GM18867 (cell line): ENCODE results near the gene MSH3.
"Not testable (repeated sequence)": the region's sequence is repeated elsewhere in the genome, so short reads cannot be mapped to it uniquely, and the experiment has no call there.

Source experiments
- ATAC-seq: cut with Tn5 transposase; IDR thresholded peaks from one replicate; pipeline ENCODE4 v1.9.1; 2021; ENCODE audit warnings: mild to moderate bottlenecking, moderate library complexity; ENCODE audit not compliant: unreplicated experiment

The MSH3 gene

DNA sequence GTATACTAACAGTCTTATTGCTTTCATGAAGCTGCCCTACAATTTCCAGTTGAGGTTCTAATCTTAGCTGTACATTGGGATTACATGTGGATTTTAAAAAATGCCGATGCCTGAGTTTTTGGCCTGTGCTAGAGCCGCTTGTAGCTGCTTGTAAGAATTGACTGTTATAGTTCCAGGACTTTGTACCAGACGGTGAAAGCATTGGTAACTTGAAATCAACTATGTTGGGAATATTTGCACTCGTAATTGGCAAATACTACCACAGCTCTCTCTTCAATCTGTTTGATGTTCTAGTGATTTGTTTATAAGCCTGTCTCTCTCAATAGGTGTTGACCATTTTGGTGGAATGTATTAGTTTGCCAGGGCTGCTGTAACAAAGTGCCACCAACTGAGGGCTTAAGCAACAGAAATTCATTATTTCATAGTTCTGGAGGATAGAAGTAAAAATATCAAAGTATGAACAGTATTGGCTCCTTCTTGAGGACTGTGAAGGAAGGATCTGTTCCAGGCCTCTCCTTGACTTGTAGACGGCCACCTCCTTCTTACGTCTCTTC is 50.8 kb downstream of the MSH3 start:
- no peak for ATAC-seq

DNA sequence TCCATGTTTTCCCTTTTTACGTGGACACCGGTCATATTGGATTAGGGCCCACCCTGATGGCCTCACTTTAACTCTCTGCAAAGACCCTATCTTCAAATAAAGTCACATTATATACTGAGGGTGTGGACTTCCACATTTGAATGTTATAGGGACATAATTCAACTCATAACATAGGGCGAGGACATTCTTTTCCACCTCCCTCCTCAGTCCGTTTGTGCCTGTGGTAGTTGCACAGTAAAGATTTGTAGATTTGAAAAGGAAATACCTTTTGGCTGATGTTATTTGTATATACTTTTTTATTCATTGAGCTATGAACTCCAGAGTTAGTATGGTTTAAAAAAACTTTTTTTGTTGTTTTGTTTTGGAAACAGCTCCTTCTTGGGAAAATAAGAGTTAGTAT is 51.3 kb downstream of the MSH3 start:
- ATAC-seq, result no peak

DNA sequence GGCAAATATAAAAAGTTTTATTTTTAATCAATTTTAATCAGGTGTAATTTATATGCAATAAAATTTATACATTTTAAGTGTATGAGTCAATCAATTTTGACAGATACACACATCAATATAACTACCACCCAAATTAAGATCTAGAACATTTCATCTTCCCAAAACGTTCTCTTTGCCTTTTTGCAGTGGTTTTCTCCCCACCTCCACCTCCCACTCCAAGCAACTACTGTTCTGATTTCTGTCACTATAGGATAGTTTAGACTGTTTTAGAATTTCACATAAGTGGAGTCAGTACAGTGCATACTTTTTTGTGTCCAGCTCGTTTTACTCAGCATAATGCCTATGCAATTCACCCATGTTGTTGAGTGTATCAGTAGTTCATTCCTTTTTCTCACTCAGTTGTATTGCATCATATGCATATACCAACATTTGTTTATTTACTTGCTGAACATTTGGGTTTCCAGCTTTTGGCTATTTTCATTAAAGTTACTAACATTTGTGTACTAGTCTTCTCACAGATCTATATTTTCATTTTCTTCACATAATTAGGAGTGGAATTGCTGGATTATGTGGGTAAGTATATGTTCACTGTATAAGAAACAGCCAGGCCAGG is 52.5 kb downstream of the MSH3 start:
- ATAC-seq, result no peak

DNA sequence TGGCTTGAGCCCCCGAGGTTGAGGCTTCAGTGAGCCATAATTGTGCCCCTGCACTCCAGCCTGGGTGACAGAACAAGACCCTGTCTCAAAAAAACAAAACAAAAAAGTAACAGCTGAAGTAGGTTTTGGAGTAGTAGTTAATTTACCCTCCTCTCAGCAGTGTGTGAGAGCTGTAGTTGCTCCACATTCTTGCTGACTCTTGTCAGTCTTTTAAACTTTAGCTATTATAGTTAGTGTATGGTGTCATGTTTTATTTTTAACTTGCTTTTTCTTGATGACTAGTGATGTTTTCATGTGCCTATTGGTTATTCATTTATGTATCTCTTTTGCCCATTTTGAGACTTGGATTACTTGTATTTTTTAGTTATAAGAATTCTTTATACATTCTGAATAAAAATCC is 53.2 kb downstream of the MSH3 start:
- ATAC-seq, result no peak

DNA sequence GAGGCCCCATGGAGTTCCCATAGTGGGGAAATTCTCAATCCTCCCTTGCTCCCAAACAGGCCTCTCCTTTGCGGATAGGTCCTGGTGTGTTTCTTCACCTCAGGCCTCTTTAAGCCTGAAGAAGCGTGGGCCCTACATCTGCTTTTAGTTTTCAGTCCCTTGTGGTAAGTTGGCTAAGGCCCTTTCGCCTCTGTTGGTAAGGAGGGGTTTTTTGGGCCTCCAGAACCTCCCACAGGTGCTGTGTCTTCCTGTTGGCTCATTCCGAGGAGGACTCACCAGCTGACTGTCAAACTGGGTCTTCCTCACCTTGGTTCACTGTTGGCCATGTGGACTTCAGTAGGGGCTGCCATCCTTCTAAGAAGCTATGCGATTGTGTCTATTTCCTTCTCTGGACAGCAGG is 56.8 kb downstream of the MSH3 start:
- ATAC-seq, result no peak

DNA sequence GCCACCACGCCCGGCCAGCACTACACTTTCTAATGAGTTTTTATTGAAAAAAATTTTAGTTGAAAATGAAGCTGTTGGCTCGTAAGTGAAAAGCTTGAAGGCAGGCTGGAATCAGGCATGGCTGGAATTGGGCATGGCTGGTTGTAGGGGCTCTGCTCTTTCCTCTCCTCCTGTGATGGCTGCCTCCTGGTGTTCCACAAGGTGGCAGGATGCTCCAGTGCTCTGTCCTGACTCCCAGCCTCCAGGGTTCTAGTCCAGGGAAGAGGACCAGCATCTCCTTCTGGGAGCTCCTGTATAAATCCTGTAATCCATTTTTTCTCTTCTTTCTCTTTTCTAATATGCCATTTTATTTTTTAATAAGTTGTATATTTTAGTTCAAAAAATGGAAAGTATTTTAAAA is 57.5 kb downstream of the MSH3 start:
- no peak for ATAC-seq

DNA sequence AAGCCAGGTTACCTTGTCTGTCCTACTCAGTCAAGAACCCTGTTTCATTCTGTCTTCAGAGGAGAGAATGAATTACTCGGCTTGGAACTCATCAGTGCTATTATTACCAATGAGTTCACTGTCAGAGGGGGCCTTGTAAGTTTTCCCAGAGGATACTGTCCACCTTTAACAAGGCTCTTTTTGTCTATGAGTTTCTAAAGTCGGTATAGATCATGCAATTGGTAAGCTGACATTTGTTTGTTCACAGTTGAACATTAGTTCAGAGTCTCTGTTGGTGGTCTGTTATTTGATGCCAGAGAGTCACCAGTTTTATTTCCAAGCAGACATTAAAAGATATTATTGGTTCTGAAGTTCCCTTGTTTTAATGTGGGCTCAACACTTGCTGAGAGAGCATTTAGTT is 58.5 kb downstream of the MSH3 start:
- ATAC-seq, result no peak

DNA sequence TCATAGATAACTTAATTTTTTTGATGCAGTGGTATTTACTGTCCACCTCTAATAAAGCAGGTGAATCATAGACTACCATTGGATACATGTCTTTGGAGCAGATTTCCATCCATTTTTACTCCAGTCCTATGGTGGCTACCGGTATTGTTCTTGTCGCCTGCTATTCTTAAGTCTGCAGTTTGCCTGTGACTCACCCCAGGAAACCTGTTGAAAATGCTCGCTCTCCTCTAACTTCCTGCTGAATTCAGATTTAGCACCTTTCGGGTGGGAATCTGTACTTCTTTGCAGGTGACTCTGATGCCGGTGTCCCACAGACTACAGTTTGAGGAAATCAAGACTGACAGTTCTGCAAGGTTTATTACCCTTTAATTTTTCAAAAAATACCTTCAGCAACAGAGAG is 59.2 kb downstream of the MSH3 start:
- no peak for ATAC-seq

DNA sequence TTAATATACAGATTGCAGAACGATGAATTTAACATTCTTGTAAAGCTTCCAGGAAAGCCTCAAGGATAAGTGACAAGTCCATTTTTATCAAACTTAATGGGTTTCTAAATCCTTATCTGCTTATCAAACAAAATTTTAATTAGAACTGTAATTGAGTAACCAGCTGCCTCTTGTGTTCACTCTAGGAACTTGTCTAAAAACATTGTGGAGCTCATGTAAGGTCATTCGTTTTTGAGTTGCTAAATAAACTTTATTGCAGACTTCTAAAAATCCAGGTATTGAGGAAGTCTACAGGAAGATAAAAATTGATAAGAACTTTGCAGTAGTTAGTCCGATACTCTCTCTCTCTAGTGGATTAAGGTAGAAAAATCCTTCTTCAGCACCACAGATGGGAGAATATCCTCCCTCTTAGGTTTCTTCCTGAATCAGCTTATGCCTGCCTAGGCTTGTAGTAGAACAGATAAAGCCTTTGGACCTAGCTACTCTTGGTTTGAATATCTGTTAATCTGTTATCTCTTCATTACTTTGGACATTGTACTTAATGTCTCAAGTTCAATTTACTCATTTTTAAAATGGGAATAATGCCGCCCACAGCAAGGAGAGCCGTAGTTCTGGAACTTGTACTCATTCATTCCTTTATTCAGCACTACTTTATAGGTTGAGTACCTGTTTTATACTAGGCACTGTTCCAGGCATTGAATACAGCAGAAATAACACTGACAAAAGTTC is 60.3 kb downstream of the MSH3 start:
- ATAC-seq, result no peak

DNA sequence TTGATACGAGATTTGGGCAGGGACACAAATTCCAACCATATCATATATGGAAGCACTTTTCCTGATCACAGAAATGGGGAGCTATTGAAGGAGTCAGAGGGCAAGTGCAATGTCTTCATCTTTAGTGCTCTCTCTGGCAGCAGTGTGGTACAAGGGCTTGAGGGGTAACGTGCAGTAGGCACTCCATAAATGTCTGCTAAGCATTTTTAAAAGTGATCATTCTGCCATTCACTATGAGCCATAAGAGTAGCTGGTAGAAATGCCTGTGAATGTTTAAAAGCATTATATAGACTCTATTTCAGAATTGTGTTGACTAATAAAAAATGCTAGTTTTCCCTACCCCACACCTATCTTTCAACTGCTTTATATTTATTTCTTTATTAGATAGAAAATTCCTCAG is 61.4 kb downstream of the MSH3 start:
- ATAC-seq, result no peak

DNA sequence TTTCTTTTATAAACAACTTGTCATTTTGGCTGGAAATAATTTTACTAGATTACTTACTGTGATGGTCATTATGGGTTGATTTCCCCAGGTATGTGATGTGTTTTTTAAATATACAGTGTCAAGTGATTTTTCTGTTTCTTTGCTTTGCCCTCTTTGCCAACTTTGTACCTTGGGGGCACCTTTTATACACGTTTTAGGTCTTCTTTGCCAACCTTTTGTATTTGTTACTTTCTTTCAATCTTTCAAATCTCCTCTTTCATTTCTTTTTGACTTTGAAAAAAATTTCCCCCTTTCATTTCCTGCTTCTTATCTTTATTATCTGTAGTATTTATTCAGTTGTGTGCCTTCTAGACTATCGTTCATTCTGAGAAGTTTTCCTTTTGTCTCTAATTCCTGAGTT is 65.7 kb downstream of the MSH3 start:
- no peak for ATAC-seq

DNA sequence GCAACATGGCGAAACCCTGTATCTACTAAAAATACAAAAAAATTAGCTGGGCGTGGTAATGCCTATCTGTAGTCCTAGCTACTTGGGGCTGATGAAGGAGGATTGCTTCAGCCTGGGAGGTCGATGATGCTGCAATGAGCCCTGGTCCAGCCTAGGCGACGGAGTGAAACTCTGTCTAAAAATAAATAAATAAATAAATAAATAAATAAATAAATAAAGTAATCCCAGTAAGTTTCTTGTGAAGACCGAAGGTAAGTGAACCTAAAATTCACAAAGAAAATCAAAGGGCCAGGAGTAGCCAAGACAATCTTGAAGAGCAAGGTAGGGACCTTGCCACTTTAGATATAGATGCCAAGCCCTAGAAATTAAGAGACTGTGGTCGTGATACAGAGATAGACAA is 68.5 kb downstream of the MSH3 start:
- ATAC-seq, result no peak

DNA sequence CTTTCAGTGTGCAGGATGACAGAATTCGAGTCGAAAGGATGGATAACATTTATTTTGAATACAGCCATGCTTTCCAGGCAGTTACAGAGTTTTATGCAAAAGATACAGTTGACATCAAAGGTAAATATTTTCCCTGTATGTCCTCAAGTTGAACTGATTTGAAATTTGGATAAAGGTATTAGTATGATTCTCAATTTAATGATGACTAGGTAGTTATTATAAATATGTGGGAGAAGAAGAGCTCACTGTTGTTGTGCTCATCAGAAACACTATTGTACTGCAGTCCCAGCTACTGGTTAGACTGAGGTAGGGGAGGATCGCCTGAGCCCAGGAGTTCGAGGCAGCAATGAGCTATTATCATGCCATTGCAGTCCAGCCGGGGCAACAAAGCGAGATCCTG is 71.0 kb downstream of the MSH3 start:
- ATAC-seq, result no peak

DNA sequence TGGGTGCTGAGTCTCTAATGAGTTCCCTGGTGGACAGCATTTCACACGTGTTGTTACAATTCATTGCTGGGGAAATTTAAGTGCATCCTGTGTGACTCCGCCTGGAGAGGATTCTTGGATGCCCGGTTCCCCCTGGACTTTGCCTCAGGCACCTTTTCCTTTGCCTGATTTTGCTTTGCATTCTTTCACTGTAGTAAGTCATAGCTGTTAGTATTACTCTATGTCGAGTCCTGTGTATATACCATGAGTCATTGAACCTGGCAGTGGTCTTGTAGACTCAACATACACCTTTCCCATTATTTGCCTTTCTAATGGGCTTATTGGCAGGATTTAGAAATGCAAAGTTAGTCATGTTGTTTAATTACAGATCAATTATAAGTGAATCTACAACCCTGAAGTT is 82.3 kb downstream of the MSH3 start:
- ATAC-seq, result no peak

DNA sequence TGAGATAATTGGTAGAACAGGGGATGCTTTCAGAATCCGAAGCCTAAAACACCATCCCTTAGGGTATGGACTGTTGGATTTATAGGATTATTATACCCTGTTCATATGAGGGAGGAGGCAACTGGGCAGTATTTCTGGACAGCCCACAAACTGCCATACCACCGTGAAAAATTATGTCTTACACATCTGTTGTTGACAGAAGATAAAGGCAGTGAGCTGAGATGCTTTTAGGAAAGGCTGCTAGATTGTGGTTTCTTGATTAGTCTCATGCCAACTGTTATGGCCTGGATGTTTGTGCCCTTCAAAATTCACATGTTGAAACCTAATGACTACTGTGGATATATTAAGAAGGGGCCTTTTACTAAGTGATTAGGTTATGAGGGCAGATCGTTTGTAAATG is 84.0 kb downstream of the MSH3 start:
- ATAC-seq, result no peak

DNA sequence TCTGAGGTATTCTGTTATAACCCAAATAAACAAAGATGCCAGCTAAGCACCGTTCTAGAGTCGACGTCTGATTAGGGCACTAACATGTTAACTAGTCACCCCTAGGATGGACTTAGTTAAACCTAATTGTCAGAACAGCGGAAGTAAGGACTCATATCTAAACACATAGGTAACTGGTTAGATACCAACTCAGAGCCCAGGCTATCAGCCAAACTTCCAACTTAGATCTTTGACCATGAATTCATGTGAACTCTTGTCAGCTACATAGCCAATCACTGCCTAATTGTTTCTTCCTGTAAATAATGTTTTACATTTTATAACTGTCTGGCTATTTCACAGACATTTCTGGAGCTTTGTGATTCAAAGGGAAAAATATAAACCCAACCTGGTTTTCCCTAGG is 84.6 kb downstream of the MSH3 start:
- no peak for ATAC-seq

DNA sequence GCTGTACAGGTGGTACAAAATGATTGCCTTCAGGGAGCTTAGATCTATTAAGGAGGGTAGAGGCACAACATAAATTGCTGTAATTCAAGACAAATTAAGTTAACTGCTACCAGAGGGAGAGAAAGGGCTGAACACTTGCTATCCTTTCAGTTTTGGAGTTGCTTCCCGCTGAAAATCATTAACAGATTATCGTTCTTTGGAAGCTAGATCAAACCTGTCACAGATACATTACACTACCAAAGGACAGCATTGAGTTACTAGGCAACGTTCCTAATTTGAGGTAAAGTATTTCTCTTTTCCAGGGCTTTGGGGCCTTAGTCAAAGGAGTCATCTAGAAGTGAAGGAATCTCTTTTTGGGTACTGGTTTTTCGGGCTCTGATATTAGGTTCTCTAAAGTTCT is 85.0 kb downstream of the MSH3 start:
- no peak for ATAC-seq

DNA sequence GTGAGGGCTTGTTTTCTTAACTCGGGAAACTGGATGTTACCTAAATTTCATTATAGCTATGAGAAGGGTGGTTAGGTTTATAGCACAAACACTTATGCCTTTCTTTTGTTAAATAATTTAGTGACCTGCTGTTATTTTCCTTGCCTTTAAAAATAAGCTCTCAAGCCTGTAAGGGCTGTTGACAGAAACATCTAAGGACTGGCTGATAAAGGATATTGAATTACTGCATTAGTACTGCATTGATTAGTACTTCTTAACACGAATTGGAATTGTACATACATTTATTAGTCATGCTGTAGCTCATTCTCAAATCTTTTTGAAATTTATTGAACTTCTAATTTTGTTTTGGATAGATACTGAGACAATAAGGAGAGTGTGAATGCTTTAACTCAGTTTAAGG is 85.4 kb downstream of the MSH3 start:
- ATAC-seq, result no peak

DNA sequence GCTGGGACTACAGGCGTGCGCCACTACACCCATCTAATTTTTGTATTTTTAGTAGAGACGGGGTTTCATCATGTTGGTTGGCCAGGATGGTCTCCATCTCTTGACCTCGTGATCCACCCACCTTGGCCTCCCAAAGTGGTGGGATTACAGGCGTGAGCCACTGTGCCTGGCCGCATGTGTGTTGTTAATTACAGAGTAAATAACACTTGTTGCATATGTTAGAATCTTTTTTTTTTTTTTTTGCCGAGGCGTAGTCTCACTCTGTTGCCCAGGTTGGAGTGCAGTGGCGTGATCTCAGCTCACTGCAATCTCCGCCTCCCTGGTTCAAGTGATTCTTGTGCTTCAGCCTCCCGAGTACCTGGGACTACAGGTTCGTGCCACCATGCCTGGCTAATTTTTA is 86.0 kb downstream of the MSH3 start:
- ATAC-seq, result not testable (repeated sequence)

DNA sequence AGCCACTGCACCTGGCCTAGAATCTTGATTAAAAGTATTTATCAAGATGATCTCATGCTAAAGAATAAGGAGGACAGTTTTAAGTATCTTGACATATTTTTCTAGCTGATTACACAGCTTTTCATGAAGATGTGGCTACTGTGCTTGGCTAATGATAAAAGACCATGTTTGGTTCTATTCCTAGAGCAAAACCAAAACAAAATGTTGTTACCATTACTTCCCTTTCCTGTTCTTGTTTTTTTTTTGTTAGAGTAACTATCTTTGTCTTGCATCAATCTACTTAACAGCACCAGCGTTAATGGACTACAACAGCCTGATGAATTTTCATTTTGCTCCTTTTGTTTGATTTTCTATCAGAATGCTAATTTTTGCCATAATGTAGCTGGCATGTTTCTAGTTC is 86.5 kb downstream of the MSH3 start:
- ATAC-seq, result no peak

DNA sequence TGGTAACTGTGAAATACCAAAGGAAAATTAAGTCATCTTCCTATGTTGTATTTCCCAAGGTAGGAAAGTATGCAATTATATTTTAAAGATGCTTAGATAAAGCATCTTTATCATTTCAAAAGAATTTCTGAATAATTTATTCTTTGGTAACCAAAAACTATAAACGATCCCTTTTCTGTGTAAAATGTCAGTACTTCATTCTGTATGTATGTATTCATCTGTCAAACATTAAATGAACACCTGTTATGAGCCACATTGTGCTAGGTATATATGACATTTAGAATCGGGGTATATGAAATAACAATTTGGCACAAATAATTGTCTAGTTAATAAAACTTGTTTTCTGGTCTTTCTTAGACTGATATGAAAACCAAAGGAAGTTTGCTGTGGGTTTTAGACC is 89.7 kb downstream of the MSH3 start:
- ATAC-seq, result no peak

DNA sequence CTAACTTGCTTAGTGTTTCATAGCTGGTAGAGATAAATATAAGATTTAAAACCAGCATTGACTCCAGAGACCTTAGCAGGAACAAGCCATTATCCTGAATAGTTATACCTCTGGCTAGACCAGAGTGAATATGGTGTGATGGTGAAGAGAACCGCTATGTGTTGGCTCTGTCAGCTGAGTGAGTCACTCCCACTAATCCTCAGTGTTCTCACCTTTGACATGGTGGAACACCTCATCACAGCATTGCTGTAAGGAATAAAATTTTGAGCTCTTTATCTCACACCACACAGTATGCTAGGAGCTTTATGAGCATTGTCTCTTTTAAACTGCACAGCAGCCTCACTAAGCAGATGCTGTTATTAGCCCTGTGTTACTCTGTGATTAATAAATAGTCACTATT is 91.0 kb downstream of the MSH3 start:
- no peak for ATAC-seq

DNA sequence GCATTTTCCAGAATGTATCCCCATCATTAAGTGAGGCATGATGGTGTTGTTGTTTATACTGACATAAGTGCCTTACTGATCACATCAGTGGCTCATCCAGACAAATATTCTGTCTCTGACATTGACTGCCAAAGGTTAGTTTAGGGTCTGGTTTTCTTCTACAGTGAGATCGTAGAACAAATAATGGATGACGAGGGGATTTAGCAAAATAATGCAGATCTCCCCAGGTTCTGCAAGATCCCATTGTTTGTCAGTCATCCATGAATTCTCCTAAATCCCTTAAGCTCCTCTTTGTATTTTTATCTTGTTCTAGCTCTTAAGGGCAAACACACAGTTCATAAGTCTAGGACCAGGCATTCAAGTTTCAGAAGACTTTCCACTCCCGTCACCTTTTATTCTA is 93.5 kb downstream of the MSH3 start:
- ATAC-seq, result no peak
